Mucosa of stomach (tissue), 1 donor: ENCODE measurements around the gene SLC16A4.

Experiments
- H3K27me3 ChIP-seq: one replicate; pipeline ENCODE4 v1.7.0; 2013; ENCODE audit warnings: mild to moderate bottlenecking, low read length; ENCODE audit not compliant: control insufficient read depth, insufficient read depth
- H3K36me3 ChIP-seq: one replicate; pipeline ENCODE4 v1.7.0; 2013; ENCODE audit warnings: low read length; ENCODE audit not compliant: control insufficient read depth, insufficient read depth
- H3K4me1 ChIP-seq: one replicate; pipeline ENCODE4 v1.7.0; 2013; ENCODE audit warnings: mild to moderate bottlenecking, low read length; ENCODE audit not compliant: control insufficient read depth, insufficient read depth
- H3K4me3 ChIP-seq: one replicate; pipeline ENCODE4 v1.7.0; 2013; ENCODE audit warnings: low read length
- H3K9ac ChIP-seq: one replicate; pipeline ENCODE4 v1.7.0; 2013; ENCODE audit warnings: mild to moderate bottlenecking, low read length, moderate library complexity
- H3K9me3 ChIP-seq: one replicate; pipeline ENCODE4 v1.7.0; 2013; ENCODE audit warnings: mild to moderate bottlenecking, low read length, moderate library complexity; ENCODE audit not compliant: control insufficient read depth
- donor health status: Pancreatic carcinoma.

Gene SLC16A4

DNA sequence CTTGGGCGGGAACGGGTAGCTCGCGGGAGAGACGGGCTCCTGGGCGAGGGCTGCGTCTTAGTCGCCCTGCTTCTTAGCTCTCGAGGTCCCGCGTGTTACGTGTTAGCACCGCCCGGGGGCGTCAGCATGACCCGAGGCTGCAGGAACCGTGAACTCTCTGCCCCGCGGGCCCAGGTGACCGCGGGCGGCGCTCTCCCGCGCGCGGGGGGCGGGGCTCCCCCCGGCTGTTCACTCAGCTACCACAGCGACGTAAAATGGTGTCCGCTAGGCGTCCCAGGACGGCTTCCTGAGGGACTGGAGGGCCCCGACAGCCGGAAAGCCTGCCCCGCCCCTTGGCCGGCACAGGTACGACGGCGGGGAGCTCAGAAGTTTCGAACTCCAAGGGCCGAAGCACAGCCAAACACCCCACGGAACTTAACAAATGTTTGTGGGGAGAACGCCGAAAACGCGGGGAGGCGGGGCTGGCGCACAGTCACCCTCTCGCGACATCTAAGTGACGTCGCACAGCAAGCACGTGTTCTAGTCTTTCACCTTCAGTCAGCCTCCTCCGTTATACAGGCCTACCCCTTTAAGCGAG, 52.4 kb downstream of the SLC16A4 start:
- Histone ChIP-seq H3K27me3 (no peaks in the 10 kb centered on the region), H3K4me1 (peaks cover 45% of the 10 kb centered on the region), H3K4me3 (peak overlapping the region; percentile 90)

DNA sequence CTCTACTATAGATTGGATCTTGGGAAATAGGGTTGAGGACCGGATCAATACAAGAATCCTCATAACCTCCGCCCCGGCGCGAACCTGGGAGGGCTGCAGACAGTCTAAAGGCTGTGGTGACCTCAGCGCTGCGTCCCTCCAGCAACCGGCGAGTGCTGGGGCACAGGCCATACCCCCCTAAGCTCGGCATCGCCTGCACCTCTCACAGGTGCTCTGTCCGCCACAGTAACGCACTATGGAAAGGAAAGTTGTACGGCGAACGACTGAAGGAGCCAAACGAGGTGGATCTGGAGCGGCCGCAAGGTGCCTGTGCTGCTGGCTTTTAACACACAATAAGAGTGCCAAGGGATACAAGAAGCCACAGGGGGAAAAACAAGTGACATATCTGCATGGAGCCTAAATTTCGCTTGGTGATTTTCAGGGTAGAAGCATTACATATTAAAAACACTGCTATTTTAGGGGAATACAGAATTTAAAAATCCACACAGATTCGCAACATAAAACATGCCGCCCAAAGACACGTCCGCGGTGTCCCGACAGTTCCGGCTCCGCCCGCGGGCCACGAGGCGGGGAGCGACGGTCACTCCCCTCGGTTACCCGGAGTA, 53.0 kb downstream of the SLC16A4 start:
- Histone ChIP-seq H3K27me3 (no peaks in the 10 kb centered on the region), H3K4me1 (peaks cover 45% of the 10 kb centered on the region), H3K9ac (peak overlapping the region; percentile 98), H3K4me3 (peak overlapping the region; percentile 90), H3K9me3 (no peaks in the 10 kb centered on the region), H3K36me3 (no peaks in the 10 kb centered on the region)

More for the DNA sequence above, 52.4 kb downstream of the SLC16A4 start:
- no peaks in the 10 kb centered on the region for H3K9me3 ChIP-seq
- H3K36me3 ChIP-seq = no peaks in the 10 kb centered on the region
- H3K9ac ChIP-seq = peak overlapping the region; percentile 98

DNA sequence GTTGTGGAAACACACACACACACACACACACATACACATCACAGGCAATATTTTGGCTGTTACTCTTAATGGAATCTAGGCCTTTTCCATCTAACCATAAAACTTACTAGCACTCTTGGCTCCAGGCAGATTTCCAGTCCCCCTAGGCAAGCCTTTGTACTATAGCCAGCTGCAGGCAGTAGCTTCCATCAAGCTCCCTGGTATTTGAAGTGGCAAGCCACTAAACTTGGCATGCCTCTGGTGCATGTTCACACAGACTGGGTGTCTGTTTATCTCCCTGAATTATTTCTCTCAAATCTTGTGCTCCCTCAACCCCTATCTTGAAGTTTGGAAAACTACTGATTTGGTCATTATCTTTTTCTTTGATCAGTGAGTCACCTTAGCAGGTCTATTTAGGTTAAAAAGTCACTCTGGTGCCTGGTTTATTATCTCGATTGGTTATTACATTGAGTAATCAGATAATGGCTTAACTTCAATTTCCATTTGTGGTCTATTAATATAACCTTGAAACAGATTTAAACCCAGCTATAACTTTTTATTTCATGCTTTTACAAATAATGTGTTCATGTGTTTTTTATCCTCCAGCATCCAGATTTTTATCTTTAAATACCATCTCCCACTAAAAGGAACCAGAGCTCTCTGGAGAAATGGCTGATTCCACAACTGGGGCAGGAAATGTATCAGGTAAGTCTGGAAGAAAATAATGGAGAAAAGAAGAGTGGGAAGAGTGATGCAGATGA, 54.4 kb downstream of the SLC16A4 start:
- H3K9ac ChIP-seq = no peak overlapping the region
- no peaks in the 10 kb centered on the region for H3K27me3 ChIP-seq
- no peak overlapping the region for H3K4me3 ChIP-seq
- peaks cover 37% of the 10 kb centered on the region for H3K4me1 ChIP-seq
- H3K36me3 ChIP-seq = no peaks in the 10 kb centered on the region
- H3K9me3 ChIP-seq = no peaks in the 10 kb centered on the region

DNA sequence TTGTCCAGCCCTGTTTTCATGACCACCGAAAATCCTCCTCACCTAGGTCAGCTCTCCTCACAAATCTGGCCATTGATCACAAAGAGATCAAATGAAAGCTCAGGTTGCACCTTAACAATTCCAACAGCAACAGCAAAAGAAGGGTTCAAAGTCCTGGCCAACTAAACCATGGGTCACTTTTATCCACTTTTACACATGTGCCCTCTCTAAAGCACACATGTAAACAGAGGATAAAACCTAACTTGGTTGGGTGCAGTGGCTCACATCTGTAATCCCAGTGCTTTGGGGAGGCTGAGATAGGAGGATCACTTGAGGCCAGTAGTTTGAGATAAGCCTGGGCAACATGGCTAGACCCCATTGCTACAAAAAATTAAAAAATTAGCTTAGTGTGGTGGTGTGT, 55.6 kb downstream of the SLC16A4 start:
- H3K9me3 ChIP-seq = no peaks in the 10 kb centered on the region
- no peak overlapping the region for H3K9ac ChIP-seq
- no peaks in the 10 kb centered on the region for H3K27me3 ChIP-seq
- H3K36me3 ChIP-seq = no peaks in the 10 kb centered on the region
- peaks cover 32% of the 10 kb centered on the region for H3K4me1 ChIP-seq
- no peak overlapping the region for H3K4me3 ChIP-seq

DNA sequence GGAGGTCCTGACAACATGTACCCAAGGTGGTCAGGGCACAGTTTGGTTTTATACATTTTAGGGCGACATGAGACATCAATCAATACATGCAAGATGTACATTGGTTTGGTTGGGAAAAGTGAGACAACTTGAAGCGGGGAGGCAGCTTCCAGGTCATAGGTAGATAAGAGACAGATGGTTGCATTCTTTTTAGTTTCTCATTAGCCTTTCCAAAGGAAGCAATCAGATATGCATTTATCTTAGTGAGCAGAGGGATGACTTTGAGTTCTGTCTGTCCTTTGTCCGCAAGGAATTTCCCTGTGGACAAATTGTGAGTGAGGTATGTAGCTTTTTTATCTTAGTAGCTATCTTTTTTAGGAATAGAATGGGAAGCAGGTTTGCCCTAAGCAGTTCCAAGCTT, 62.1 kb downstream of the SLC16A4 start:
- H3K4me3 ChIP-seq = no peak overlapping the region
- H3K27me3 ChIP-seq = no peaks in the 10 kb centered on the region
- no peak overlapping the region for H3K9ac ChIP-seq
- H3K36me3 ChIP-seq = no peaks in the 10 kb centered on the region
- no peaks in the 10 kb centered on the region for H3K9me3 ChIP-seq
- peaks cover 7% of the 10 kb centered on the region for H3K4me1 ChIP-seq

DNA sequence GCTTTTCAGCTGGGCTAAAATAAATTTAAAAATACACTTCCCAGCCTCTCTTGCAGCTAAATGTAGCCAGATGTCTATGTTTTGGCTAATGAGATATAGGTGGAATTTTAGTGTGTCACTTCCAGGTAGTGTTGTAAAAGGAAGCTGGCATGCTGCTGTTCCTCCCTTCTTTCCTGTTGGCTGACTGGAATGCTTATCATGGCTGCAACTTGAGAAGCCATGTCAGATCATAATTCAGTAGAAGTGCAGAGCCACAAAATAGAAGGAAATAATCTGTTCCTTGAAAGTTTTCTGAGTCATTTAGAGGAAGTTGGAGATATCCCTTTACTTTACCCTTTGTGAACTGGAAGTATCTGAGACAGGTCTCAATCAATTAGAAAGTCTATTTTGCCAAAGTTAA, 62.6 kb downstream of the SLC16A4 start:
- H3K4me3 ChIP-seq = no peak overlapping the region
- no peaks in the 10 kb centered on the region for H3K9me3 ChIP-seq
- H3K4me1 ChIP-seq = peaks cover 7% of the 10 kb centered on the region
- H3K36me3 ChIP-seq = no peaks in the 10 kb centered on the region
- no peaks in the 10 kb centered on the region for H3K27me3 ChIP-seq
- H3K9ac ChIP-seq = no peak overlapping the region

DNA sequence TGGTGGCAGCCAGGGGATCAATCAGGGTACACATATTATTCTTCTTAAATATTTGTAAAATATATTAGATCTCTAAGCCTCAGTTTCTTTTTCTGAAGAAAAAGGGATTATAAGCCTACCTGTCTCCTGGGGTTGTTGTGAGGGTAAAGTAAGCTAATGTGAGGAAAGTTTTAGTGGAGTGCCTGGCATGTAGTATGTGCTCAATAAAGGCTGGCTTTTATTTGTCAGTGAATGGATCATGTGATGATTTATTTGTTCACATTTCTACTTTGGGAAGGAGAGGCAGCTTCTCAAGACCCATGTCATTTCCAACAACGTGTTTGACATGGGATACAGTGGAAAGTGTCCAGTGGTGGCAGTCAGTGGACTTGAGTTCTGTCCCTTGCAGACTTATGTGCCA, 64.0 kb downstream of the SLC16A4 start:
- Histone ChIP-seq H3K9ac (no peak overlapping the region), H3K36me3 (no peaks in the 10 kb centered on the region), H3K9me3 (no peaks in the 10 kb centered on the region), H3K4me1 (peaks cover 7% of the 10 kb centered on the region), H3K4me3 (no peak overlapping the region), H3K27me3 (no peaks in the 10 kb centered on the region)

DNA sequence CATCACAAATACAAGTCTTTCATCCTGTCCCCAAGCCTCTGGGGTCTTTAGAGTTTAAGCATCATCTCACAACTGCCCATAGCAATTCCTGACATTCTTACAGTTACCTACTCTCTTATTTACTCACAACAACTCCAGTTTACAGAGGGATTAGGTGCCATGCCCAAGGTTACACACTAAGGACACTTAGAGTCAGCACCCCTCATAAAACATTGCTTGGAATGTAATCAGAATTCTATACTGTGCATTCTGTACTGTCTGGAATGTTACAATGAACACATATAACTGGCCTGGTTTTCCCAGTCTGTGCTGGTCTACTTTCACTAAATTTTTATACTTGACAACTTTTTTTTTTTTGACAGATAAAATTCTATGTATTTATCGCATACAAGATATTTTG, 66.2 kb downstream of the SLC16A4 start:
- Histone ChIP-seq H3K27me3 (no peaks in the 10 kb centered on the region), H3K4me3 (no peak overlapping the region), H3K9me3 (no peaks in the 10 kb centered on the region), H3K36me3 (no peaks in the 10 kb centered on the region), H3K9ac (no peak overlapping the region), H3K4me1 (peaks cover under 1% of the 10 kb centered on the region)

DNA sequence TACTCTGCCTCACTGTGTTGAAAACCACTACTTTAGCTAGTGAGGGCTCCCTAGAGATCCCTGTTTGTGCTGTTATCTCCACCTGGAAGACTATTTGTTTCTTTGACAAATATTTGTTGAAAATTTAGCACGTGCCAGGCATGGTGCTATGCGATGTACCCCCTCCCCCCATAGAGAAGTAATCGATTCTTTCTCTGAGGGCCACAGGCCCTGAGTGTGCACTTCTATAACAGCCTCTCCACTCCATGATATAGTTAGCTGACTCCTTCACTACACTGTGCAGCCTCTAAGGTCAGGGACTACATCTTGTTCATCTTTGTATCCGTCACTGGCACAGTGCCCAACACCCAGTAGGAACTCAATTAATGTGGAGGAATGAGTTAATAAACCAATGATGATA, 69.0 kb downstream of the SLC16A4 start:
- Histone ChIP-seq H3K27me3 (no peaks in the 10 kb centered on the region), H3K9ac (no peak overlapping the region), H3K4me3 (no peak overlapping the region), H3K4me1 (peaks cover 15% of the 10 kb centered on the region), H3K9me3 (peaks cover 5% of the 10 kb centered on the region), H3K36me3 (no peaks in the 10 kb centered on the region)

DNA sequence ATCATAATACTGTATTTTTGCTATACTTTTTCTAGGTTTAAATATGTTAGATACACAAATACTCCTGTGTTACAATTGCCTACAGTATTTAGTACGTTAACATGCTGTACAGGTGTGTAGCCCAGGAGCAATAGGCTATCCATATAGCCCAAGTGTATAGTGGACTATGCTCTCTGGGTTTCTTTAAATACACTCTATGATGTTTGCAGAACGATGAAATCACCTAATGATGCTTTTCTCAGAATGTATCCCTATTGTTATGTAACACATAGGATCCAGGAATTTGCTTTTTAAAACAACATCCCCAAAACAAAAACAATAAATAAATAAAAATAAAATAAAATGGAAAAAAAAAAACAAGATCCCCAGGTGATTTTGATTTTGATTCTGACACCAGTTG, 69.8 kb downstream of the SLC16A4 start:
- no peak overlapping the region for H3K9ac ChIP-seq
- H3K9me3 ChIP-seq = peaks cover 5% of the 10 kb centered on the region
- peaks cover 15% of the 10 kb centered on the region for H3K4me1 ChIP-seq
- H3K27me3 ChIP-seq = no peaks in the 10 kb centered on the region
- H3K4me3 ChIP-seq = no peak overlapping the region
- H3K36me3 ChIP-seq = no peaks in the 10 kb centered on the region

DNA sequence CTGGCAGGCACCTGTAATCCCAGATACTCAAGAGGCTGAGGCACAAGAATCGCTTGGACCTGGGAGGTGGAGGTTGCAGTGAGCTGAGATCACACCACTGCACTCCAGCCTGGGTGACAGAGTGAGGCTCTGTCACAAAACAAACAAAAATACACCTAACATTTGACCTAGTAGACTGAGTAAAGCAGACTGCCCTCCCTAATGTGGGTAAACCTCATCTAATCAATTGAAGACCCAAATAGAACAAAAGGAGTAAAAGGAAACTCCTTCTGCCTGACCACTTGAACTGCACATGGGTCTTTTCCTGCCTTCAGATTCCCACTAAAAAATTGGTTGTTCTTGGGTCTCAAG, 70.7 kb downstream of the SLC16A4 start:
- H3K27me3 ChIP-seq = no peaks in the 10 kb centered on the region
- no peak overlapping the region for H3K9ac ChIP-seq
- peaks cover 5% of the 10 kb centered on the region for H3K9me3 ChIP-seq
- H3K4me1 ChIP-seq = peaks cover 15% of the 10 kb centered on the region
- no peaks in the 10 kb centered on the region for H3K36me3 ChIP-seq
- H3K4me3 ChIP-seq = no peak overlapping the region

DNA sequence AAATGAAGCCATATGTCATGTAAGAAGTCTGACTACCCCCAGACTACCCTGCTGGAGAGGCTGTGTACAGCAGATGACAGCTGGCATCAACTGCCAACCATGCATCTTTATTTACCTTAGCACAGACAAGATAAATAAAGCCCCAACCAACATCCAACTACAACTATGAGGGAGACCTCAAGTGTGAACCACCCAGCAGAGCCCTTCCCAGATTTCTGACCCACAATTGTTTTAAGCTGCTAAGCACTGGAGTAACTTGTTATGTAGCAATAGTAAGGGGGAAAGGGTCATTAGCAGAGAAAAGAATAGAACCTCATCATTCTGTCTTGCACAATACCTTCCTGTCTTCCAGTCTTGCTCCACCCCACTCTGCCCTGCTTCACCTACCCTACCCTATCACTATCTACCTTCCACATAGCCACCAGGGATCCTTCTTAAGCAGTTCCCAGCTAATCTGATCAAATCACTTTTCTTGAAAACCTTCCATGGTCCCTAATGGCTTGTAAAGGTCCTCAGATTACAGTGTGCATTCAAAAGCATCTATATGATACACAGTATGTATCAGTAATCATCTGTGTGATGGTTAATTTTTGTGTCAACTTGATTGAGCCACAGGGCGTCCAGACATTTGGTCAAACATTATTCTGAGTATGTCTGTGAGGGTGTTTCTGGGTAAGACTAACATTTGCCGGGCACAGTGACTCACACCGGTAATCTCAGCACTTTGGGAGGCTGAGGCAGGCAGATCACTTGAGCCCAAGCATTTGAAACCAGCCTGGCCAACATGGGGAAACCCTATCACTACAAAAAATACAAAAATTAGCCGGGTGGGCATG, 71.3 kb downstream of the SLC16A4 start:
- Histone ChIP-seq H3K36me3 (no peaks in the 10 kb centered on the region), H3K4me3 (no peak overlapping the region), H3K4me1 (peaks cover 15% of the 10 kb centered on the region), H3K27me3 (no peaks in the 10 kb centered on the region), H3K9me3 (peaks cover 5% of the 10 kb centered on the region), H3K9ac (no peak overlapping the region)
